SK-N-SH (cell line): ENCODE measurements around the gene KCNAB1.

ENCODE experiments used
- CTCF ChIP-seq: fragments of 200-600 bp; sonication (generic); IDR thresholded peaks from 2 replicates; pipeline ENCODE4 v1.6.1; 2017; ENCODE audit warnings: antibody characterized with exemption, mild to moderate bottlenecking, moderate library complexity
- EZH2phosphoT487 ChIP-seq: fragments of 200-600 bp; sonication (generic); IDR thresholded peaks from 2 replicates; pipeline ENCODE4 v1.6.1; 2017; ENCODE audit warnings: low read depth, mixed run types, mild to moderate bottlenecking, antibody characterized with exemption, moderate library complexity, borderline replicate concordance
- GABPA ChIP-seq: IDR thresholded peaks from 2 replicates; pipeline ENCODE4 v1.4.0; 2012; ENCODE audit warnings: low read depth, mild to moderate bottlenecking
- POLR2AphosphoS5 ChIP-seq: IDR thresholded peaks from 2 replicates; pipeline ENCODE4 v1.6.1; 2012; ENCODE audit warnings: low read depth, low read length

GRCh38 chr3:156373654-156374053, 253.3 kb downstream of the KCNAB1 start:
- TF ChIP-seq POLR2AphosphoS5, result no peak
- no peak for TF ChIP-seq EZH2phosphoT487
- no peak for TF ChIP-seq CTCF
- TF ChIP-seq GABPA, result no peak
